Measurements from ENCODE around the gene PSMD3. TPM values are rescaled to one million over a fixed set of nuclear protein-coding genes. Genes with fewer than 3 reads are reported as not detected.
A peak's percentile ranks its signal among the peaks of the same experiment; 100 is the strongest.

The PSMD3 gene
- total and polyA plus RNA-seq, 4 donors, result 56.2 to 105 (median 84.8) TPM

DNA sequence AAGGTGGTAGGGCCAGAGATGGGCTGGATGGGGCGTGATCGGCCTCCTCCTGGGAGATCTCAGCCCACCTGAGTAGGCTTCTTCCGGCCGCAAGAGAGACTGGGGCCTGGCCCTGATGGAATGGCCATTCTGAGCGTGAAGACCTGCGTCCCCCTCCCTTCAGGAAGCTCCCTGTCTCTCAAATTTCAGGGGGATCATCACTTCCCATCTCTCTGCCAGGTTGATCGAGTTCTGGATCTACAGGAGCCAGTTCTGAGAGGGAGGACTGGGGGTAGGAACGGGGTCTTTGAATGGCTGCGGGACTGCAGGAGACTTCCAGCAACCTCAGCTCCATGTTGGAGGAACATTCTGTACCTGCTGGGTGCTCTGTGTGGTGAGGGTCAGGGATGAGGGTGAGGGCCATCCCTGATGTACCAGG, 27.1 kb upstream of the PSMD3 start:
- Histone ChIP-seq H3K36me3 (ENCODE audit: control insufficient read depth in 4 of 4, insufficient read depth in 4 of 4, low read length in 4 of 4) (no peaks in the 10 kb centered on the region), H3K9me3 (ENCODE audit: control insufficient read depth in 4 of 4, insufficient read depth in 3 of 4, low read length in 3 of 4) (no peaks in the 10 kb centered on the region), H3K4me1 (ENCODE audit: control insufficient read depth in 5 of 5, insufficient read depth in 5 of 5, low read length in 5 of 5) (peaks cover 0 to 18% (median 0%) of the 10 kb centered on the region in 5 donors), H3K4me3 (peak overlapping the region; percentile 5), H3K9ac (ENCODE audit: insufficient read depth in 1 of 2, low read length in 2 of 2) (peak overlapping the region in 1 of 2 donors; percentile 39), H3K27me3 (ENCODE audit: control insufficient read depth in 3 of 3, insufficient read depth in 3 of 3, low read length in 2 of 3) (no peaks in the 10 kb centered on the region), H3K27ac (ENCODE audit: low read depth in 1 of 2, low read length in 1 of 2) (peak overlapping the region; percentile 52 to 77)
- TF ChIP-seq, protein P1, sequence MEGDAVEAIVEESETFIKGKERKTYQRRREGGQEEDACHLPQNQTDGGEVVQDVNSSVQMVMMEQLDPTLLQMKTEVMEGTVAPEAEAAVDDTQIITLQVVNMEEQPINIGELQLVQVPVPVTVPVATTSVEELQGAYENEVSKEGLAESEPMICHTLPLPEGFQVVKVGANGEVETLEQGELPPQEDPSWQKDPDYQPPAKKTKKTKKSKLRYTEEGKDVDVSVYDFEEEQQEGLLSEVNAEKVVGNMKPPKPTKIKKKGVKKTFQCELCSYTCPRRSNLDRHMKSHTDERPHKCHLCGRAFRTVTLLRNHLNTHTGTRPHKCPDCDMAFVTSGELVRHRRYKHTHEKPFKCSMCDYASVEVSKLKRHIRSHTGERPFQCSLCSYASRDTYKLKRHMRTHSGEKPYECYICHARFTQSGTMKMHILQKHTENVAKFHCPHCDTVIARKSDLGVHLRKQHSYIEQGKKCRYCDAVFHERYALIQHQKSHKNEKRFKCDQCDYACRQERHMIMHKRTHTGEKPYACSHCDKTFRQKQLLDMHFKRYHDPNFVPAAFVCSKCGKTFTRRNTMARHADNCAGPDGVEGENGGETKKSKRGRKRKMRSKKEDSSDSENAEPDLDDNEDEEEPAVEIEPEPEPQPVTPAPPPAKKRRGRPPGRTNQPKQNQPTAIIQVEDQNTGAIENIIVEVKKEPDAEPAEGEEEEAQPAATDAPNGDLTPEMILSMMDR (IDR thresholded peaks at IDR 0.05; ENCODE audit: control extremely low read depth, extremely low read depth), result no peak
- 46 to 55% methylated on average over 6 to 9 of the region's 9 CpGs for WGBS, 2 donors
- ATAC-seq (ENCODE audit: insufficient read depth, low FRiP score), result no peak
- DNase-seq, result no peak

DNA sequence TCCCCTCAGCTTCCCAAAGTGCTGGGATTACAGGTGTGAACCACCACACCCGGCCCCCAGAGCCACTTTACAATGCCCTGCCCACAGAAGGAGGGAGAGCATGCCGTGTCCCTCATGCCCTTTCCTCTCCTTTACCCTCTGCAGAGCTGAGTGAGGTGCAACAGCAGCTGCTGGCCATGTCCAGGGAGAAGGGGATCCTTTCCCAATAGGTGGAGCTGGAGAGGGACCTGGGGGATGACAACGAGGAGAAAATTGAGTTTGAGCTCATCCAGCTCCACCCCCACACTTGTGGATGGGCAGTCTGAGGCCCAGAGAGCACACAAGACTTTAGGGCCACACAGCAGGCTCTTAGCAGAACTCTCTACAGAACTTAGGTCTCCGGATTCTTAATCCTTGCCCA, 25.7 kb upstream of the PSMD3 start:
- no peak for DNase-seq

DNA sequence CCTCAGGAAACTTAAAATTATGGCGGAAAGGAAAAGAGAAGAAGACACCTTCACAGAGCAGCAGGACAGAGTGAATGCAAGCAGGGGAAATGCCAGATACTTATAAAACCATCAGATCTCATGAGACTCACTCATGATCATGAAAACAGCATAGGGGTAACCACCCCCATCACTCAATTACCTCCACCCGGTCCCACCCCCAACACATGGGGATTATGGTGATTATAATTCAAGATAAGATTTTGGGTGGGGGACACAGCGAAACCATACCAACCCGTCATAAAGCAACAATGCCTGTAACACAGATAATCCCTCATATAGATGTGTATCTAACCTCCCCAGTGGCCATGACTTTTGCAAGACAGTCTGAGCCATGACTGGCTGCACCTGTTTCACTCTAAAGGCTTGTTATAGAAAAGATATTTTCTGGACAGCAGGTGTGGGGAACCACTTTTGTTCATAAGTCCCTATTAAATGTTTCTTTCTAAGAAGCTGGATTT, 24.8 kb upstream of the PSMD3 start:
- Histone ChIP-seq H3K4me3 (no peak overlapping the region), H3K4me1 (ENCODE audit: control insufficient read depth in 5 of 5, insufficient read depth in 5 of 5, low read length in 5 of 5) (peaks cover 0 to 11% (median 0%) of the 10 kb centered on the region in 5 donors), H3K36me3 (ENCODE audit: control insufficient read depth in 4 of 4, insufficient read depth in 4 of 4, low read length in 4 of 4) (no peaks in the 10 kb centered on the region), H3K27me3 (ENCODE audit: control insufficient read depth in 3 of 3, insufficient read depth in 3 of 3, low read length in 2 of 3) (no peaks in the 10 kb centered on the region), H3K9ac (ENCODE audit: insufficient read depth in 1 of 2, low read length in 2 of 2) (no peak overlapping the region), H3K27ac (ENCODE audit: low read depth in 1 of 2, low read length in 1 of 2) (no peak overlapping the region), H3K9me3 (ENCODE audit: control insufficient read depth in 4 of 4, insufficient read depth in 3 of 4, low read length in 3 of 4) (no peaks in the 10 kb centered on the region)
- TF ChIP-seq, protein P1 (IDR thresholded peaks at IDR 0.05; ENCODE audit: control extremely low read depth, extremely low read depth), result no peak
- ATAC-seq (ENCODE audit: insufficient read depth, low FRiP score), result no peak
- DNase-seq, result no peak
- 81% methylated on average over 4 of the region's 4 CpGs for WGBS, 2 donors

More for the DNA sequence above, 25.7 kb upstream of the PSMD3 start:
- Histone ChIP-seq H3K36me3 (ENCODE audit: control insufficient read depth in 4 of 4, insufficient read depth in 4 of 4, low read length in 4 of 4) (no peaks in the 10 kb centered on the region), H3K9me3 (ENCODE audit: control insufficient read depth in 4 of 4, insufficient read depth in 3 of 4, low read length in 3 of 4) (no peaks in the 10 kb centered on the region), H3K9ac (ENCODE audit: insufficient read depth in 1 of 2, low read length in 2 of 2) (no peak overlapping the region), H3K4me1 (ENCODE audit: control insufficient read depth in 5 of 5, insufficient read depth in 5 of 5, low read length in 5 of 5) (peaks cover 0 to 11% (median 0%) of the 10 kb centered on the region in 5 donors), H3K27me3 (ENCODE audit: control insufficient read depth in 3 of 3, insufficient read depth in 3 of 3, low read length in 2 of 3) (no peaks in the 10 kb centered on the region), H3K27ac (ENCODE audit: low read depth in 1 of 2, low read length in 1 of 2) (no peak overlapping the region), H3K4me3 (no peak overlapping the region)
- TF ChIP-seq, protein P1 (IDR thresholded peaks at IDR 0.05; ENCODE audit: control extremely low read depth, extremely low read depth), result no peak
- ATAC-seq (ENCODE audit: insufficient read depth, low FRiP score), result no peak
- 68 to 72% methylated on average over 4 of the region's 4 CpGs for WGBS, 2 donors

DNA sequence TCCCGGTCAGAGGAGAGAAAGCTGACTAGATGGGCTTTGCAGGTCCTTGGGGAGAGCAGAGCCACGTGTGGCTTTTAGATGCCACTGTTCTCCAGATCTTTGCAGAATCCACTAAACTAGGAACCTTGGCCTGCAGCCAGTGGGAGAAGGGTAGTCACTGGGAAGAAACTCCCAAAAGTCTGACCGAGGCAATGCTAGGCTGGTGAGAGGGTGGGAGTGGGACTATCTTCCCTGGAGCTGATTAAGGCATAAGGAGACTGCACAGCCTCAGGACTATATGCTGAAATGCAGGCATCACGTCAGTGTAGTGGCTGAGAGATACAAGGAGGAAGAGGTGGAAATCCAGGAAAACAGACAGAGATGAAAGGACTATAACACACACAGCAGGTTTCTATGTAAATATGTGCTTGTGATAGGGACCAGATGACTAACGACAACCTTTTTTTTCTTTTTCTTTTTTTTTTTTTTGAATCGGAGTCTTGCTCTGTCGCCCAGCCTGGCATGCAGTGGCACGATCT, 20.0 kb upstream of the PSMD3 start:
- peaks cover 0 to 3% (median 0%) of the 10 kb centered on the region in 5 donors for H3K4me1 ChIP-seq (ENCODE audit: control insufficient read depth in 5 of 5, insufficient read depth in 5 of 5, low read length in 5 of 5)
- H3K4me3 ChIP-seq, result no peak overlapping the region
- H3K9me3 ChIP-seq (ENCODE audit: control insufficient read depth in 4 of 4, insufficient read depth in 3 of 4, low read length in 3 of 4), result no peaks in the 10 kb centered on the region
- no peak for DNase-seq
- H3K27ac ChIP-seq (ENCODE audit: low read depth in 1 of 2, low read length in 1 of 2), result no peak overlapping the region
- TF ChIP-seq, protein P1 (IDR thresholded peaks at IDR 0.05; ENCODE audit: control extremely low read depth, extremely low read depth), result no peak
- no peak overlapping the region for H3K9ac ChIP-seq (ENCODE audit: insufficient read depth in 1 of 2, low read length in 2 of 2)
- 78 to 87% methylated on average over 8 of the region's 8 CpGs for WGBS, 2 donors
- ATAC-seq (ENCODE audit: insufficient read depth, low FRiP score), result no peak
- H3K36me3 ChIP-seq (ENCODE audit: control insufficient read depth in 4 of 4, insufficient read depth in 4 of 4, low read length in 4 of 4), result no peaks in the 10 kb centered on the region
- H3K27me3 ChIP-seq (ENCODE audit: control insufficient read depth in 3 of 3, insufficient read depth in 3 of 3, low read length in 2 of 3), result no peaks in the 10 kb centered on the region
